GM21381 (cell line): ENCODE measurements around the gene NLGN4X.
"Not testable (repeated sequence)": the region's sequence is repeated elsewhere in the genome, so short reads cannot be mapped to it uniquely, and the experiment has no call there.

Experiments used
- ATAC-seq: cut with Tn5 transposase; IDR thresholded peaks from one replicate; pipeline ENCODE4 v1.9.1; 2021; ENCODE audit warnings: mild to moderate bottlenecking, moderate library complexity; ENCODE audit not compliant: unreplicated experiment

Gene NLGN4X

DNA sequence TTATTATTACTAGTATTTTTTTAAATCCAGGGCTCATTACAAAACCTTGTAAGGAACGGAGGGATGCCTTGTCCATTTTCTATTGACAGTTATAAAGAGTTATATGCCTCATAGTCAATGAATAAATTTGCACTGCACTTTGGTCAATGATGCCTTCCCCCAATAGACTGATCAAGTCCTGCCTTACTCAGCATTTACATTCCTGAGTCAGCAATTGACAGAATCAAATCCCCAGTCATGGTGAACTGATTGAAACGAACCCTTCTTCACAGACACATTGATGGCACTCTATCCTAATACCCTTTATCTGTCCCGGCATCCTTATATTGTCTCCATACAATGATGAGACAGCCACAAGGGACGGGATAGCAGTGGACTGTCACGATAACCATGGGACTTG, 213.2 kb downstream of the NLGN4X start:
- no peak for ATAC-seq

GRCh38 chrX:6012357-6012756, 216.3 kb downstream of the NLGN4X start:
- no peak for ATAC-seq

GRCh38 chrX:6005856-6006255, 222.8 kb downstream of the NLGN4X start:
- ATAC-seq: no peak

GRCh38 chrX:6004529-6004928, 224.1 kb downstream of the NLGN4X start:
- ATAC-seq: no peak

DNA sequence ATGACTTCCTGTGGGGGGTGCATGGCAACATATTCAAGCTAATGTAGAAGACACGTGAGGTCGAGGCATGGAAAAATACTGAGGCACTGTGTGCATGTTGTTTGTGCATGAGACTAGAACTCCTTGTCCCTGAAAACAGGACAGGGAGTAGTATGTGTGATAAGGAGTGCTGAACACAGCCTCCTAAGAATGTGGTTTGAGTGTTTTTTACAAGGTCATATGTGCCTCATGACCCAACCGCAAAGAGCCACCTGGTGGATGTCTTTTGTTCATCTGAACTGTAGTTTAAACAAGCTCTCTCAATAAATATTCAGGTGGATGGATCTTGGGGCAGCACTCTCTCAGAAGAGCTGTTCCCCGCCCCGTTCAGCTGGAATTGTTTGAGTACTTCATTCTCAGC, 226.6 kb downstream of the NLGN4X start:
- ATAC-seq: no peak

GRCh38 chrX:5998901-5999300, 229.8 kb downstream of the NLGN4X start:
- ATAC-seq: no peak

DNA sequence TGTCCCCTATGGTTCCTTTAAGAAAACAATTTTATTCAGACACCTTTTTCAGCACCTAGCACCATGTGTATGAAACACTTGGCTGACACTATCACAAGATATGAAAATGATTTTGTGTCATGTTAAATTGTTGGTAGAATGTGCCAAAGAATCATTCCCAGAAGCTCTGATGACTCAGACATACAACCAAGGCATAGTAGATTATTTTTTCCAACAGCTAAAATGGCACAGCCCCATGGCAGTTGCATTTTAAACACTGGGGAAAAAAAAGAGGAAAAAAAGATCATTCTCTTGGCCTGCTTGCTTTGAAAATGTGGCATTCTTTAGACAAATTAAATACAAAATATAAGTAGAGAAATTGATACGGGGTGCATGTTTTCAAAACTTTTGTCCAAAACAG, 230.2 kb downstream of the NLGN4X start:
- no peak for ATAC-seq

GRCh38 chrX:5991393-5991792, 237.3 kb downstream of the NLGN4X start:
- no peak for ATAC-seq

GRCh38 chrX:5979338-5979737, 249.3 kb downstream of the NLGN4X start:
- no peak for ATAC-seq

- ATAC-seq: no peak
Measured at GRCh38 chrX:5976332-5976731, 252.3 kb downstream of the NLGN4X start.

- no peak for ATAC-seq
Measured at GRCh38 chrX:5971300-5971699, 257.4 kb downstream of the NLGN4X start.

DNA sequence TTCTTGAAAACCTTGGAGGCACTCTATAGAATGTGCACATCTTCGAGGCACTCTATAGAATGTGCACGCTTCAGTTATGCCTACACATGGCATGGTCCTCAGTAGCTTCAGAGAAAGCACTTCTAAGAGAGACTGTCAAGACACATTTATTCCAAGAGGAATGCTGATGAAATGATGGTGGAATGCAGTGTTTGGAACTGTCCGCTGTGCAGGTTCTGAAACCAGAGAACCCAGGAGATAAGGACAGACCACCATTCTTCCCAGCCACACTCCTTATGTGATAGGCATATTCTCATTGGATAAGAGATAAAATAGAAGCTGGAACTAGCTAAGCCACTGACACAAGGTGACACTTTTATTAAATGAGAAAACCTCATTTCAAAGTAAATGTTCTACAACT, 263.3 kb downstream of the NLGN4X start:
- no peak for ATAC-seq

DNA sequence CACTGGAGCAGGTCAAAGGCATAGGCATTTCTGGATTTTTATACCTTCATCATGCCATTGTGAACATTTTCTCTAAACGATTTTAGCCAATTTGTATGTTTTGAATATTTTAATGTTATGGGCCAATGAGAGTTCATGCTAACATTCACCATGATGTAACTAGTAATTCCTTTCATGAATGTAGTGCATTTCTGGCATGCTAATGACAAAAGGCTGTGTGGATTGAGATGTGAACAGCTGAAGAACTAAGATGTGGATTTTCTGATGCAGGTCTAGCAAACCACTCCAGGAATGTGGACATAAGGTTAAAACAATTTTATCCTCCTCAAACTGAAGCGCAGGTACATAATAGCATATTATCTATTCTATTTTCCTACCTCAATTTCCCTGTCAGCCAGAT, 269.4 kb downstream of the NLGN4X start:
- ATAC-seq: no peak

GRCh38 chrX:5958523-5958922, 270.1 kb downstream of the NLGN4X start:
- no peak for ATAC-seq

DNA sequence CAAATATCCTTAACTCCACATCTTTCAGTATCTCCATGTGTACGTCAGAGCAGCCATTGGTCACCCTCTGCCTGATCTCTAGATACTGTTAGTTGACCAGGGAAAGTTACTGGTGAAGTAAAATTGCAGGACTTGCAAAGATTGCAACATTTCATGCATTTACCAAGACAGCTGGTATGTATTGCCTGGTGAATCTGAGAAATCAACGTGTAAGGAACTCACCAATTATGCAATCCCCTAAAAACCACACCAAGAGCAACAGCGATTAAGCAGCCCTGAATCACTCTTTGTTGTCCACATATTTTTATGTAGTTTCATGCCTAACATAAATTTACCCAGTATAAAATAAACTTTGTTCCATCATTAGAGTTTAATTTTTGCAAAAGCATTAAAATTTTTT, 271.2 kb downstream of the NLGN4X start:
- no peak for ATAC-seq

DNA sequence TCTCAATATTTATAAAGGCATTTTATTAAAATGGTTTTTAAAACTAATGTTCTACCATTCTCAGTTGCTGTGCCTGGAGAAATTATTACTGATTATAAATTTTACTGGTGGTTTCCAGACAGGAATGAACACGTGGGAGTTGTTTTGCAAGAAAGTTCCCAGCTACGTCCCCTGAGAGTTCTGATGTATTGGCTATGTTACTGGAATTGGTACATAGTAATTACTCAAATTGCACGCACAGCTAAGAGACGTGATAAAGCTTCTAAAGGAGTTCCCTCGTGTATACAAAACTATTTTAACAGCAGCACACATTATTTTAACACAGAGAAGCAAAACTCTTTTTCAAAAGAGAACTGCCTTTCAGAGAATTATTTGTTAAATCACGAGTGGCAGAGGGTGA, 292.2 kb downstream of the NLGN4X start:
- no peak for ATAC-seq

- no peak for ATAC-seq
Measured at GRCh38 chrX:5928224-5928623, 300.4 kb downstream of the NLGN4X start.

- ATAC-seq: no peak
Measured at GRCh38 chrX:5916945-5917344, 311.7 kb downstream of the NLGN4X start.

DNA sequence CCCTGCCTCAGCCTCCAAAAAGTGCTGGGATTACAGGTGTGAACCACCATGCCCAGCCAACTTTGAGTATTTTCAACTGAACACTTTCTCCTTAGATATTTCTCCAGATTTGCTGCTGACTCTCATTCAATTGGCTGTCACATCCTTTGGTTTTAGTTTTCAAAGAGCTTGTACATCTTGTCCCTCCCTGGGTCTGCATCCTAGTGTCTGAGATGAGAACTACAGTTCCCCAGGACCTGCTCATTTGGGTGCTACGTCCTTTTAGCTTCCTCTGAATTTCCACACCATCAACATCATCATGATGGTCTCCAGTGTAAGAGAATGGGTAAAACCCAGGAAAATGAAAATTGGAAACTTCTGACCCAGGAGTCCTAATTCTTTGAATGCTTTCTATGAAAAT, 312.9 kb downstream of the NLGN4X start:
- ATAC-seq: no peak

DNA sequence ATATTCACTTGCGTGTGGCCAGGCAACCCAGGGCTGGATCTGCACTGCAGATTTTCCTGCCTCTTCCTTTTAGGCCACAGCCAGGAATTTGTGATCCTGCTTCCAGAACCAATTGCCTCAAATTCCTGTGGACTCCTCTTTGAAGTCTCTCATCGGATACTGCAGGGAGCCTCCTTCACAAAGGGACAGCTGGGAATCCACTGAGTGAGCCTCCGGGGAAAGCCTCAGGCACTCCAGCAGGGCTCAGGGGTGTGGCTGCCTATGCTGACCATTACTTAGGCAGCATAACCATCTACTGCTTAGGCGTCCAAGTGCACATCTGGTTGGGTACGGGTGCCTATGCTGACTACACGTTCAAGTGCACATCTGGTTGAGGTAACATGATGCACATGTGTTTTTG, 321.5 kb downstream of the NLGN4X start:
- no peak for ATAC-seq

DNA sequence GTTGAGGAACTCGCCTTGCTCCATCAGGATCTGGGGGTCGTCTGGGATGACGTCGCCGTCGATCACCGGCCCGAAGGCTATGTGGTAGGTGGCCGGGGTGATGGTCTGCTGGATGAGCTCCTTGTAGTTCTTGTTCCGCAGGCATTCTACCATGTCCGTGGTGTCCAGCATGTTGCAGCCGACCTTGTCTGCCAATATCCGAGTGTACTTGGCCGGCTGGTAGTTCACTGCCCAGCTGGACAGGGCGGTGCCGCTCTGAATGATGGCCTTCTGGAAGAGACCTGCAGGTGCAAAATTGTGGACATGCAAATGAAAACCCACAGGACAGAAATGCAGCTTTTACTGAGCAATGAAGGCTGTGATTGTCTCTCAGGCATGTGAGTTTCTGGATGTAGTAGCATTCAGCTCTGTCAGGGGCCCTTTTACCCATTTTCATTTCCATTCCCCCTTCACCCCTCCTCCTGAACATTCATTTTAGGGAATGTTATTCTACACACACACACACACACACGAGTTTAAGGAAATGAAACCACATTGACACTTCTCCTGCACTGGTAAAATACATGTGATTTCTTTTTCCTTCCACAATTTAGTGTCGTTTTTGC, 325.0 kb downstream of the NLGN4X start:
- not testable (repeated sequence) for ATAC-seq

DNA sequence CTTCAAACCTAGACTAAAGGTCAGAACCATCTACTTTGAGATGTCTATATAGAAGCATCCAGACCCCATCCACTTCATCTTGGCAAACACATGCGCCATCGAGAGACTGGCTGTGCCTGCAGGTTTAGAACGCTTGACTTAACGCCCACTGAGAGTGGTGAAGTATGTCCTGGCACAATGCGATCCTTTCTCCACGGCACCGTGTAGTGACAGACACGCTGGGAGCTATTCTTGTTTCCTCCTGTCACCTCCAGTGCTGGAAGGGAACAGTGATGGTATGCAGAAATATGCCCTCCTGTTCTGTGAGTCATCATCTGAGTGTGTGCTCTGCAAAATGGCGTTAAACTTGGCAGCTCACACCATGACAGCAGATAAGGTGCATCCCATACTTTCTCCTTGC, 330.2 kb downstream of the NLGN4X start:
- ATAC-seq: no peak

- no peak for ATAC-seq
Measured at GRCh38 chrX:5891378-5891777, 337.3 kb downstream of the NLGN4X start.
